Measurements from ENCODE around the gene MRPL50. TPM values are rescaled to one million over a fixed set of nuclear protein-coding genes. Genes with fewer than 3 reads are reported as not detected.
A peak's percentile ranks its signal among the peaks of the same experiment; 100 is the strongest.

MRPL50 gene
- total RNA-seq, 2 donors from 2014 or later: 9.5 to 14.1 TPM

DNA sequence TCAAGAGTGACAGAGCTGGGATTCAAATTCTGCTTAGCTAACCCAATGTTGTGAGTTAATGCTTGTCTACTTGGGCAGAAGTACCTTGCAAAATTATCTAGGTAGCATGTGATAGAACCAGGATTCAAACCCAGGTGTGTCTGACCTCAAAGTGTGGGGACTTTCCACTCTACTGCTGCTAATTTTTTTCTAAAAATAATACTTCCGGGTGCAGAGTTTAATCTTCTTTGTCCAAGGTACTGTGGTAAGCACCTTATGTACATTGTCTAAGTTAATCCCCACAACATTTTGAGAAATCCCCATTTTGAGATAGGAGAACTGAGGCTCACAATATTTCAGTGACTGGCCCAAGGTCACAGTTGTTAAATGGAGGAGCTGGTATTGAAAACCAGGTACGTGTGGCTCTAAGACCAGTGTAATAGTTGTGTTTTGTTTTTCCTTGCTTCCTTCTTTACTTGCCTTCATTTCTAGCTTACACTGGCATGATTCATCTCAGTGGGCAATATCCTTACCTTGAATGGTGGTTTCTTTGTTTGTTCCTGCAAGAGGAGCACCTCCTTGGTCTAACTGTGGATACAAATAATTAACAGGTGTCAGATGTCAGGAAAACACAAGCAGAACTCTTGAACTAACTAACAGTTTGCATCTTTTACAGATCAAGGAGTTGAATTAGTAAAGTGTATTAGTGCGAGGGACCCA is 29.7 kb upstream of the MRPL50 start:
- ATAC-seq: no peak
- DNase-seq (ENCODE audit: low spot score in 2 of 2): no peak
- peaks cover 10 to 17% of the 10 kb centered on the region in 2 donors for H3K9me3 Mint-ChIP-seq
- peaks cover 6 to 16% of the 10 kb centered on the region in 2 donors for H3K36me3 Mint-ChIP-seq
- no peak overlapping the region for H3K27ac Mint-ChIP-seq

- Mint-ChIP-seq H3K9me3 (peaks cover 13 to 18% of the 10 kb centered on the region in 2 donors), H3K36me3 (peaks cover 6 to 18% of the 10 kb centered on the region in 2 donors), H3K27ac (no peak overlapping the region)
- DNase-seq (ENCODE audit: low spot score in 2 of 2) (no peak), ATAC-seq (no peak)
These were observed 28.9 kb upstream of the MRPL50 start for GRCh38 chr9:101427358-101427757.

- no peak for DNase-seq (ENCODE audit: low spot score in 2 of 2)
These were observed 23.2 kb upstream of the MRPL50 start for GRCh38 chr9:101421653-101422065.

DNA sequence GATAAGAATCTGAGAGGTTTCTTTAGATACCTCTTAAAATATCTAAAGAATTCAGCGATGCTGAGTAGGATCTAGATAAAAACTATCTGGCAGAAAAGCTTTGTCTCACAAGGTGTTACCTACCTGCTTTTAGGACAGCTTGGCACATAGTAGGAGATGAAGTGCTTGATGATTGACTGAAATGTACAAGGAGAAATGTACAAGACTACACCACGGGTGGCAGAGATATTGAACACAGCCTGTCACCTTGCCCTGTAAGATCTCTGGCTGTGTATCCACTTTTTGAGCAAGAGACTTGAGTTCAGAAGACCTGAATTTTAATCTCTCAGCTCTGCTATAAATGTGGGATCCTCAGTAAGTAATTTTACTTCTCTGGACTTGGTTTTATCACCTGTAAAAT is 21.4 kb upstream of the MRPL50 start:
- peaks cover 32 to 47% of the 10 kb centered on the region in 2 donors for H3K9me3 Mint-ChIP-seq
- DNase-seq (ENCODE audit: low spot score in 2 of 2) (no peak), ATAC-seq (no peak)
- H3K36me3 Mint-ChIP-seq: peaks cover 20 to 43% of the 10 kb centered on the region in 2 donors
- no peak overlapping the region for H3K27ac Mint-ChIP-seq

More at GRCh38 chr9:101421653-101422065, 23.2 kb upstream of the MRPL50 start:
- Mint-ChIP-seq H3K36me3 (peaks cover 12 to 39% of the 10 kb centered on the region in 2 donors), H3K27ac (no peak overlapping the region), H3K9me3 (peaks cover 32 to 44% of the 10 kb centered on the region in 2 donors)
- no peak for ATAC-seq

GRCh38 chr9:101418518-101419430 is 20.4 kb upstream of the MRPL50 start:
- peak in 1 of 2 donors; percentile 34 for ATAC-seq
- Mint-ChIP-seq H3K36me3 (peaks cover 25 to 45% of the 10 kb centered on the region in 2 donors), H3K9me3 (peaks cover 34 to 49% of the 10 kb centered on the region in 2 donors), H3K27ac (no peak overlapping the region)
- no peak for DNase-seq (ENCODE audit: low spot score in 2 of 2)

GRCh38 chr9:101417977-101418376 is 19.6 kb upstream of the MRPL50 start:
- Mint-ChIP-seq H3K36me3 (peaks cover 33 to 46% of the 10 kb centered on the region in 2 donors), H3K9me3 (peaks cover 34 to 49% of the 10 kb centered on the region in 2 donors), H3K27ac (no peak overlapping the region)
- no peak for ATAC-seq
- no peak for DNase-seq (ENCODE audit: low spot score in 2 of 2)

GRCh38 chr9:101417389-101417788 is 19.0 kb upstream of the MRPL50 start:
- peaks cover 39 to 55% of the 10 kb centered on the region in 2 donors for H3K9me3 Mint-ChIP-seq
- ATAC-seq (no peak), DNase-seq (ENCODE audit: low spot score in 2 of 2) (no peak)
- H3K36me3 Mint-ChIP-seq: peaks cover 39 to 51% of the 10 kb centered on the region in 2 donors
- no peak overlapping the region for H3K27ac Mint-ChIP-seq

GRCh38 chr9:101415578-101415977 is 17.2 kb upstream of the MRPL50 start:
- no peak for DNase-seq (ENCODE audit: low spot score in 2 of 2)
- no peak for ATAC-seq
- Mint-ChIP-seq H3K36me3 (peaks cover 46 to 63% of the 10 kb centered on the region in 2 donors), H3K27ac (no peak overlapping the region), H3K9me3 (peaks cover 48 to 56% of the 10 kb centered on the region in 2 donors)

DNA sequence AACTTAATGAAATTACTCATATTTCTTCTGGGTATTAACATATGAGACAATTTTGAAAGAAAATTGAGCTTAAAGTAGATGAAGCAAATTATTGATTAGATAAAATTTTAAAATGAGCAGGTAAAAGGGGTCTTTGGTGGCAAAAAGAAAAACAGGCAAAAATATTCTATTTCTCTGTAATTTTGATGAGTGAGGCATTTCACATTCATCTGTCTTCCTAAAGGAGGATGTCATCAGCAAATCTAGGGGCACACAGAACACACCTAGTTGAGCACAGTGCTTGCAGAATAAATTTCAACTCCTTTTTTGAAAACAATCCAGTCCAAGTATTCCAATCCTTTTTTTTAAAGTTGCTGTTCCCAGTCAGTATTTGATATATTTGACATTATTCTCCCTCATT is 16.4 kb upstream of the MRPL50 start:
- ATAC-seq: no peak
- H3K27ac Mint-ChIP-seq: no peak overlapping the region
- H3K9me3 Mint-ChIP-seq: peaks cover 48 to 56% of the 10 kb centered on the region in 2 donors
- H3K36me3 Mint-ChIP-seq: peaks cover 52 to 69% of the 10 kb centered on the region in 2 donors
- no peak for DNase-seq (ENCODE audit: low spot score in 2 of 2)

- Mint-ChIP-seq H3K27ac (no peak overlapping the region), H3K36me3 (peaks cover 86 to 94% of the 10 kb centered on the region in 2 donors), H3K9me3 (peaks cover 52 to 64% of the 10 kb centered on the region in 2 donors)
- DNase-seq (ENCODE audit: low spot score in 2 of 2): no peak
- ATAC-seq: no peak
These were observed 10.7 kb upstream of the MRPL50 start for GRCh38 chr9:101409079-101409477.

DNA sequence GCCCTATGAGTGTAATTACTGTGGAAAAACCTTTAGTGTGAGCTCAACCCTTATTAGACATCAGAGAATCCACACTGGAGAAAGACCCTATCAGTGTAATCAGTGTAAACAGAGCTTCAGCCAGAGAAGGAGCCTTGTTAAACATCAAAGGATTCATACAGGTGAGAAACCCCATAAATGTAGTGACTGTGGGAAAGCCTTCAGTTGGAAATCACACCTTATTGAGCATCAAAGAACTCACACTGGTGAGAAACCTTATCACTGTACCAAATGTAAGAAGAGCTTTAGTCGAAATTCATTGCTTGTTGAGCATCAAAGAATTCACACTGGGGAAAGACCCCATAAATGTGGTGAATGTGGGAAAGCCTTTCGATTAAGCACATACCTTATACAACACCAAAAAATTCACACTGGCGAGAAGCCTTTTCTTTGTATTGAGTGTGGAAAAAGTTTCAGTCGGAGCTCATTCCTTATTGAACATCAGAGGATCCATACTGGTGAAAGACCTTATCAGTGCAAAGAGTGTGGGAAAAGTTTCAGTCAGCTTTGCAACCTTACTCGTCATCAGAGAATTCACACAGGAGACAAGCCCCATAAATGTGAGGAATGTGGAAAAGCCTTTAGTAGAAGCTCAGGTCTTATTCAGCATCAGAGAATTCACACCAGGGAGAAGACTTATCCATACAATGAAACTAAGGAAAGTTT is 10.1 kb upstream of the MRPL50 start:
- no peak overlapping the region for H3K27ac Mint-ChIP-seq

GRCh38 chr9:101403516-101404285 is 5.3 kb upstream of the MRPL50 start:
- Mint-ChIP-seq H3K9me3 (peaks cover 44 to 63% of the 10 kb centered on the region in 2 donors), H3K36me3 (peaks cover 76 to 86% of the 10 kb centered on the region in 2 donors), H3K27ac (no peak overlapping the region)
- DNase-seq (ENCODE audit: low spot score in 2 of 2) (no peak), ATAC-seq (no peak)

More for the DNA sequence above, 10.1 kb upstream of the MRPL50 start:
- Mint-ChIP-seq H3K36me3 (peaks cover 86 to 94% of the 10 kb centered on the region in 2 donors), H3K9me3 (peaks cover 52 to 65% of the 10 kb centered on the region in 2 donors)
- DNase-seq (ENCODE audit: low spot score in 2 of 2): no peak
- ATAC-seq: no peak

GRCh38 chr9:101400120-101400519 is 1.7 kb upstream of the MRPL50 start:
- no peak for DNase-seq (ENCODE audit: low spot score in 2 of 2)
- peaks cover 16 to 43% of the 10 kb centered on the region in 2 donors for H3K9me3 Mint-ChIP-seq
- no peak for ATAC-seq

DNA sequence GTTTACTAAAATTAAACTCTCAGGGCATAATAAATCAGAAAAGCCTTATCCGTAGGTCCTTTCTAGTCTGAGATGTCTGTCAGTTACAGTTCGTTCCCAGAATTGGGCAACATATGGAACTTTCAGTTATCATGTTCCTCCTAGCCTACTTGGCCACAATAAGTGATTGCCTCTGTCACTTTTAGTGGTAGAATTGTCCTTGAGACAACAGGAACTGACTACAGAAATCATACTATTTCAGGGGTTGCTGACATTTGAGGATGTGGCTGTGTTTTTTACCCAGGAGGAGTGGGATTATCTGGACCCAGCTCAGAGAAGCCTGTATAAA is 1.2 kb upstream of the MRPL50 start:
- no peak for ATAC-seq
- Mint-ChIP-seq H3K9me3 (peaks cover 13 to 41% of the 10 kb centered on the region in 2 donors), H3K36me3 (peaks cover 68 to 77% of the 10 kb centered on the region in 2 donors), H3K27ac (peak overlapping the region; percentile 93 to 99)
- no peak for DNase-seq (ENCODE audit: low spot score in 2 of 2)

More at GRCh38 chr9:101400120-101400519, 1.7 kb upstream of the MRPL50 start:
- Mint-ChIP-seq H3K27ac (peak overlapping the region; percentile 91 to 93), H3K36me3 (peaks cover 70 to 77% of the 10 kb centered on the region in 2 donors)

DNA sequence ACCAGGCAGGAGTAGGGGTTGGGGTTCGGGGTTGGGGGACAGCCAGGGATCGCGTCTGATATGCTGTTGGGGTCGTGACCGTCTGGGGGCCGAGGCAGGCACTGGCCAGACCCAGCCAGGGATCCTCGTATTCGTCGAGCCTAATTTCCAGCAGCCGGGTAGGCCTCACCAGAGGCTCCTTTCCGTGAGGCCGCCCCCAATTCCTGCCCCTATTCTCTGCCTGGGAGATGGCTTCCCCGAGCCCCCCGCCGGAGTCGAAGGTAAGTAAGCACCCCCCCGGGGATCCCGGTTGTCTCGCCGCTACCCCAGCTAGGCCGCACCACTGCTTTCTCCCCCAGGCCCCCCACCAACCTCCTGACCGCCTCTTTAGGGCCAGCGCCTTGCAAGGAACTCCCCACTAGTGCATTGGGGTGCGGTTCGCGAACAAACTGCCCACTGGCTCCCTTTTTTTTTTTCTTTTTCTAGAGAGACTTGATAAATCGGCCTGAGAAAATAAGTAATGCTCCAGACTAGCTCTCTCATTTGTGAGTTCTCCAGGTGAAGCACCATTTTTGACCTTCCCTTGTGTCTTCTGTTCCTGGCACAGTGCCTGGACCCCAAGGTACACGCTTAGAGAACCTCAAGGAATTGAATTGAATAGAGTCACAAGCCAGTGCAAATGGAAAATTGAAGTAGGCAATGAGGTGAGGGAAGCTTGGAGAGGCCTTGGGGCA is 668 bp upstream of the MRPL50 start:
- peaks cover 69 to 77% of the 10 kb centered on the region in 2 donors for H3K36me3 Mint-ChIP-seq
- peak overlapping the region; percentile 93 to 99 for H3K27ac Mint-ChIP-seq
- ATAC-seq: no peak
- DNase-seq (ENCODE audit: low spot score in 2 of 2): no peak
- peaks cover 16 to 44% of the 10 kb centered on the region in 2 donors for H3K9me3 Mint-ChIP-seq
